GM18517 (cell line): ENCODE results near the gene MB.
"Not testable (repeated sequence)": the region's sequence is repeated elsewhere in the genome, so short reads cannot be mapped to it uniquely, and the experiment has no call there.

Experiments used
- ATAC-seq: cut with Tn5 transposase; IDR thresholded peaks from one replicate; pipeline ENCODE4 v1.9.1; 2021; ENCODE audit warnings: mild to moderate bottlenecking, moderate library complexity; ENCODE audit not compliant: unreplicated experiment

MB gene

GRCh38 chr22:35617137-35617755, at the start of gene MB:
MB (minus strand) TSS chr22:35617329; CDS start chr22:35617257, 72 bp downstream.
- ATAC-seq: no peak

- ATAC-seq: not testable (repeated sequence)
Observed at GRCh38 chr22:35666699-35667098, 49.6 kb upstream of the MB start.

- no peak for ATAC-seq
Observed at GRCh38 chr22:35664955-35665587, 47.9 kb upstream of the MB start.

GRCh38 chr22:35663371-35663770, 46.2 kb upstream of the MB start:
- no peak for ATAC-seq

- ATAC-seq: no peak
Observed at GRCh38 chr22:35662914-35663313, 45.8 kb upstream of the MB start.

- ATAC-seq: no peak
Observed at GRCh38 chr22:35661464-35661863, 44.3 kb upstream of the MB start.

- ATAC-seq: no peak
Observed at GRCh38 chr22:35660291-35661127, 43.4 kb upstream of the MB start.

- no peak for ATAC-seq
Observed at GRCh38 chr22:35657571-35658312, 40.6 kb upstream of the MB start.

GRCh38 chr22:35656284-35656752, 39.2 kb upstream of the MB start:
- no peak for ATAC-seq

- ATAC-seq: no peak
Observed at GRCh38 chr22:35653824-35654223, 36.7 kb upstream of the MB start.

GRCh38 chr22:35651085-35651484, 34.0 kb upstream of the MB start:
- ATAC-seq: no peak

- ATAC-seq: no peak
Observed at GRCh38 chr22:35649636-35650250, 32.6 kb upstream of the MB start.

GRCh38 chr22:35649026-35649553, 32.0 kb upstream of the MB start:
- no peak for ATAC-seq

- ATAC-seq: peak; percentile 56
Observed at GRCh38 chr22:35648066-35649025, 31.2 kb upstream of the MB start, which contains the start of gene APOL6. APOL6 (plus strand) TSS chr22:35648446; CDS start chr22:35656426, 7,980 bp downstream.

GRCh38 chr22:35645646-35646045, 28.5 kb upstream of the MB start:
- ATAC-seq: no peak

- no peak for ATAC-seq
Observed at GRCh38 chr22:35643991-35644390, 26.9 kb upstream of the MB start.

GRCh38 chr22:35642305-35642741, 25.2 kb upstream of the MB start:
- no peak for ATAC-seq

GRCh38 chr22:35641494-35642120, 24.5 kb upstream of the MB start:
- no peak for ATAC-seq

GRCh38 chr22:35638410-35638809, 21.3 kb upstream of the MB start:
- no peak for ATAC-seq
